ENCODE results near the gene GRIN3B. TPM values are rescaled to one million over a fixed set of nuclear protein-coding genes. Genes with fewer than 3 reads are reported as not detected.
A peak's percentile ranks its signal among the peaks of the same experiment; 100 is the strongest.

GRIN3B gene
- total and polyA plus RNA-seq, 2 of the 8 experiments (the other 6 are each of a cell fraction or from before 2014, with no cell fraction given) = 0.45 to 1.0 TPM

DNA sequence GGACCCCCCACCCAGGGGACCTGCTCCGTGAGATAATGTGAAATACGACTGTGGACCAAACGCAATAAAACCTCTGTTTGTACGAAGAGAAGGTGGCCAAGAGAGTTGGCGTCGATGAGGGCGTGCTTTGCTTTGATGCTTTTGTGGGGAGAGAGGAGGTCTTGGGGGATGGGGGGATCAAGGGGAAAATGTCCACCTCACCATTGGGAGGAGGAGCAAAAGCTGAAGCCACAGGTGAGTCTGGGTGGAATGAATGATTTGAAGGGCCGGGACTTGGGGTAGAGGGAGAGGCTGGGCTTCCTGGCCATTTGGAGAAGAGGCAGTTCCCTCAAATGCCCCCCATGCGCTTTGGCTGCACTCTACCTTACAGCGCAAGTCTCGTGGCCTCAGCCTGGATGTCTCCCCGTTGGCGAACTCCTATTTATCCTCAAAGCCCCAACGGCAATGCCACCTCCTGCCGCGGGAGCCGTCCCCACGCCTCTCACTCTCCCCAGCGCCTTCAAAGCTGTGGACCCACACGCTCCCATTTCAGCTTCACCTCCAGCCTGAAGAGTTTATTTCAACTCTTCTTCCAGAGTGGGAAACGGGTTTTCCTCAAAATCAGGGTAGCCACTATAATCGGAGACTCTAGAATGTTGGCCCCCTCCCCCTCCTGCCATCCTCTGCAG, 38.9 kb downstream of the GRIN3B start:
- H2AK5ac ChIP-seq (ENCODE audit: low read depth, low read length) = no peak overlapping the region
- H4K5ac ChIP-seq (ENCODE audit: insufficient read length, low read depth, low read length) = no peak overlapping the region
- no peak overlapping the region for H3K18ac ChIP-seq (ENCODE audit: extremely low read depth, low read length)
- WGBS, 2 experiments (ENCODE audit: extremely low coverage in 1 of 2, insufficient coverage in 1 of 2, insufficient read length in 1 of 2, insufficient replicate concordance in 2 of 2, low coverage in 1 of 2, low lambda C conversion rate in 2 of 2, missing lambda C conversion rate in 1 of 2) = 77% methylated on average over 22 of the region's 22 CpGs; no CpG with 5 or more reads in 1 of the 2 experiments
- H4K8ac ChIP-seq (ENCODE audit: extremely low read depth, insufficient read depth, low read length) = no peak overlapping the region
- H2BK20ac ChIP-seq (ENCODE audit: low read length) = no peak overlapping the region
- peak overlapping the region; percentile 64 to 90 for H3K4me2 ChIP-seq (ENCODE audit: insufficient read depth in 1 of 2, low read depth in 2 of 2, low read length in 2 of 2)
- H3K23ac ChIP-seq (ENCODE audit: insufficient read length) = no peak overlapping the region
- no peak overlapping the region for H3K14ac ChIP-seq (ENCODE audit: insufficient read length)
- H3K23me2 ChIP-seq (ENCODE audit: low read depth, low read length) = peaks cover 10% of the 10 kb centered on the region
- no peak overlapping the region for H2AFZ ChIP-seq (ENCODE audit: low read length)
- H3K9me3 ChIP-seq (ENCODE audit: insufficient read depth in 2 of 2, low read depth in 1 of 2, low read length in 1 of 2) = no peaks in the 10 kb centered on the region
- H2BK5ac ChIP-seq (ENCODE audit: low read depth, low read length) = peak overlapping the region; percentile 60; the same call in 1 of the 2 replicates
- POLR2A ChIA-PET (ENCODE audit: partially characterized antibody) = interaction anchor here (0.8 to 16.4 kb wide), 23 partner anchors 9 to 401 kb away, joined by 3 to 509 read pairs (median 6); partner anchors contain the start of genes ARHGAP45, CIRBP, CNN2 and GPX4
- H3K9ac ChIP-seq (replicated peaks in 1 of 4; ENCODE audit: extremely low read depth in 1 of 4, low read depth in 3 of 4, low read length in 3 of 4) = no peak overlapping the region; a peak in 1 of 7 replicates
- H3K56ac ChIP-seq (replicated peaks; ENCODE audit: insufficient read length, low read depth, low read length) = no peak overlapping the region
- H3K4me1 ChIP-seq (replicated peaks in 1 of 4; ENCODE audit: control insufficient read depth in 3 of 4, insufficient read depth in 4 of 4, low read length in 3 of 4) = peaks cover 0 to 10% (median 9%) of the 10 kb centered on the region in 4 experiments; a peak in 6 of 7 replicates
- FAIRE-seq (no peak), DNase-seq (ENCODE audit: low read depth in 1 of 2, low spot score in 2 of 2) (peak in 1 of 2 experiments; percentile 63)
- H2BK15ac ChIP-seq (ENCODE audit: low read length) = no peak overlapping the region
- H2BK12ac ChIP-seq (ENCODE audit: low read depth, low read length) = no peak overlapping the region
- peaks cover 11 to 19% (median 17%) of the 10 kb centered on the region in 4 experiments for H3K36me3 ChIP-seq (ENCODE audit: control insufficient read depth in 2 of 4, insufficient read depth in 4 of 4, low read length in 3 of 4)
- CTCF ChIA-PET (ENCODE audit: partially characterized antibody) = interaction anchor here (0.8 to 4.8 kb wide), 10 partner anchors 9 to 223 kb away, joined by 3 to 27 read pairs (median 4); partner anchors contain the start of gene ARHGAP45
- peaks cover 0 to 12% of the 10 kb centered on the region in 2 experiments for H4K20me1 ChIP-seq (replicated peaks in 1 of 2; ENCODE audit: control insufficient read depth in 1 of 2, insufficient read depth in 2 of 2, low read length in 2 of 2)
- 0 out of 2 replicates have a peak overlapping the region, but pooled peaks have one; percentile 9 for H3K27ac ChIP-seq (ENCODE audit: low read depth, low read length)
- H3K27me3 ChIP-seq (replicated peaks in 1 of 4; ENCODE audit: control insufficient read depth in 3 of 4, extremely low read depth in 1 of 4, insufficient read depth in 3 of 4, low read length in 3 of 4) = no peaks in the 10 kb centered on the region
- no peaks in the 10 kb centered on the region for H3K79me1 ChIP-seq (ENCODE audit: low read depth, low read length)
- no peak overlapping the region for H4K91ac ChIP-seq (replicated peaks; ENCODE audit: insufficient read length, low read length)
- H3K79me2 ChIP-seq (ENCODE audit: control insufficient read depth in 1 of 2, insufficient read depth in 2 of 2, low read length in 2 of 2) = no peaks in the 10 kb centered on the region
- H3K4me3 ChIP-seq (ENCODE audit: extremely low read depth in 1 of 4, insufficient read depth in 2 of 4, low read depth in 3 of 4, low read length in 4 of 4) = peak overlapping the region; percentile 11 to 65 (median 35); a peak in 6 of 8 replicates
- H2BK120ac ChIP-seq (replicated peaks; ENCODE audit: low read depth, low read length) = no peak overlapping the region
- no peak overlapping the region for H3K4ac ChIP-seq (replicated peaks; ENCODE audit: insufficient read length, low read depth, low read length)
- TF ChIP-seq SIRT6 (IDR thresholded peaks at IDR 0.05; ENCODE audit: low read length) = no peak
- TF ChIP-seq POLR2AphosphoS5 (IDR thresholded peaks at IDR 0.05; ENCODE audit: low read depth, low read length) = peak; percentile 81
- TF ChIP-seq KDM1A (IDR thresholded peaks at IDR 0.05; ENCODE audit: borderline replicate concordance, low read length) = 0 out of 2 replicates have a peak, but pooled peaks have one; percentile 13
- no peak for TF ChIP-seq SIX5 (IDR thresholded peaks at IDR 0.05; ENCODE audit: low read depth, low read length)
- no peak for TF ChIP-seq TCF12 (IDR thresholded peaks at IDR 0.05; ENCODE audit: low read depth, low read length)
- TF ChIP-seq TBP (IDR thresholded peaks at IDR 0.05; ENCODE audit: low read depth, low read length) = no peak
- peak; percentile 24 for TF ChIP-seq ASH2L (IDR thresholded peaks at IDR 0.05; ENCODE audit: low read length)
- TF ChIP-seq JUND (IDR thresholded peaks at IDR 0.05; ENCODE audit: low read length) = no peak
- no peak for TF ChIP-seq YY1 (IDR thresholded peaks at IDR 0.05; ENCODE audit: low read depth, low read length)
- TF ChIP-seq CBX5 (IDR thresholded peaks at IDR 0.05; ENCODE audit: low read depth, low read length) = no peak
- TF ChIP-seq KDM4A (IDR thresholded peaks at IDR 0.05; ENCODE audit: low read depth, low read length, severe bottlenecking) = no peak
- TF ChIP-seq, protein P1, sequence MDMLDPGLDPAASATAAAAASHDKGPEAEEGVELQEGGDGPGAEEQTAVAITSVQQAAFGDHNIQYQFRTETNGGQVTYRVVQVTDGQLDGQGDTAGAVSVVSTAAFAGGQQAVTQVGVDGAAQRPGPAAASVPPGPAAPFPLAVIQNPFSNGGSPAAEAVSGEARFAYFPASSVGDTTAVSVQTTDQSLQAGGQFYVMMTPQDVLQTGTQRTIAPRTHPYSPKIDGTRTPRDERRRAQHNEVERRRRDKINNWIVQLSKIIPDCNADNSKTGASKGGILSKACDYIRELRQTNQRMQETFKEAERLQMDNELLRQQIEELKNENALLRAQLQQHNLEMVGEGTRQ (IDR thresholded peaks at IDR 0.05; ENCODE audit: low read length) = no peak
- no peak for TF ChIP-seq CREB1 (IDR thresholded peaks at IDR 0.05)

Data from H1 (cell line).